H1 (cell line): ENCODE measurements around the gene CTXN1. TPM values are rescaled to one million over a fixed set of nuclear protein-coding genes. Genes with fewer than 3 reads are reported as not detected.

Experiments used
- CTCF ChIA-PET: fragments of 300-600 bp; sonication (Branson Sonifier 250); formaldehyde crosslinking; loops from one replicate; lab custom pipeline; 2021; ENCODE audit not compliant: partially characterized antibody; lab: Charles Lee
- POLR2A ChIA-PET: fragments of 300-600 bp; sonication (Branson Sonifier 250); formaldehyde crosslinking; loops from one replicate; lab custom pipeline; 2021; ENCODE audit warnings: inconsistent platforms; ENCODE audit not compliant: partially characterized antibody; lab: Charles Lee
- DNase-seq, 2 experiments: peaks; one replicate each; pipeline versions ENCODE4 v3.0.0 to v3.0.0-alpha.2; 2010 to 2022; ENCODE audit warnings: low spot score in 2 of 2, low read depth in 1 of 2, mixed read lengths in 1 of 2
- FAIRE-seq: peaks from 2 replicates; lab custom pipeline; 2011; peaks lifted over from hg19 to GRCh38; lab: Jason Lieb, UNC
- H2AFZ ChIP-seq: 2 replicates; pipeline ENCODE4 v1.8.1; 2012; ENCODE audit warnings: low read length, inconsistent platforms
- H2AK5ac ChIP-seq: 2 replicates; pipeline ENCODE4 v1.6.1; 2013; ENCODE audit warnings: low read depth, low read length
- H2BK120ac ChIP-seq: replicated peaks from 2 replicates; pipeline ENCODE3; 2013; ENCODE audit warnings: low read depth, low read length, inconsistent platforms
- H2BK12ac ChIP-seq: 2 replicates; pipeline ENCODE4 v1.6.1; 2013; ENCODE audit warnings: low read depth, low read length
- H2BK15ac ChIP-seq: 2 replicates; pipeline ENCODE4 v1.6.1; 2013; ENCODE audit warnings: low read length
- H2BK20ac ChIP-seq: 2 replicates; pipeline ENCODE4 v1.6.1; 2013; ENCODE audit warnings: low read length
- H2BK5ac ChIP-seq: 2 replicates; pipeline ENCODE4 v1.6.1; 2013; ENCODE audit warnings: low read depth, low read length
- H3K14ac ChIP-seq: 2 replicates; pipeline ENCODE4 v1.6.1; 2013; ENCODE audit warnings: inconsistent platforms; ENCODE audit not compliant: insufficient read length
- H3K18ac ChIP-seq: 2 replicates; pipeline ENCODE4 v1.6.1; 2013; ENCODE audit warnings: low read length; ENCODE audit errors: extremely low read depth
- H3K23ac ChIP-seq: 2 replicates; pipeline ENCODE4 v1.6.1; 2013; ENCODE audit warnings: inconsistent platforms; ENCODE audit not compliant: insufficient read length
- H3K23me2 ChIP-seq: 2 replicates; pipeline ENCODE4 v1.6.1; 2013; ENCODE audit warnings: low read depth, low read length
- H3K27ac ChIP-seq: 2 replicates; pipeline ENCODE4 v1.6.1; 2011; ENCODE audit warnings: low read depth, low read length, inconsistent platforms
- H3K27me3 ChIP-seq, 4 experiments: replicated peaks in 1 of 4; 1 replicate in 1 of 4; 2 replicates in 3 of 4; pipeline versions ENCODE4 v1.6.1 to v1.8.1; 2011 to 2013; ENCODE audit warnings: low read length in 3 of 4, mild to moderate bottlenecking in 3 of 4, inconsistent platforms in 2 of 4, mixed read lengths in 2 of 4, moderate library complexity in 1 of 4; ENCODE audit not compliant: control insufficient read depth in 3 of 4, insufficient read depth in 3 of 4; ENCODE audit errors: extremely low read depth in 1 of 4
- H3K36me3 ChIP-seq, 4 experiments: 2 replicates each; pipeline versions ENCODE4 v1.6.1 to v1.8.1; 2011 to 2013; ENCODE audit warnings: mild to moderate bottlenecking in 4 of 4, low read length in 3 of 4, moderate library complexity in 2 of 4, control low read depth in 1 of 4, inconsistent platforms in 1 of 4; ENCODE audit not compliant: insufficient read depth in 4 of 4, control insufficient read depth in 2 of 4
- H3K4ac ChIP-seq: replicated peaks from 2 replicates; pipeline ENCODE3; 2013; ENCODE audit warnings: low read length, low read depth, mixed read lengths, inconsistent platforms; ENCODE audit not compliant: insufficient read length
- H3K4me1 ChIP-seq, 4 experiments: replicated peaks in 1 of 4; 1 replicate in 1 of 4; 2 replicates in 3 of 4; pipeline versions ENCODE4 v1.6.1 to v1.8.1; 2011 to 2013; ENCODE audit warnings: low read length in 3 of 4, inconsistent platforms in 2 of 4, mixed read lengths in 1 of 4; ENCODE audit not compliant: insufficient read depth in 4 of 4, control insufficient read depth in 3 of 4
- H3K4me2 ChIP-seq, 2 experiments: 2 replicates each; pipeline versions ENCODE4 v1.6.1 to v1.8.1; 2011 to 2013; ENCODE audit warnings: low read depth in 2 of 2, low read length in 2 of 2, control low read depth in 1 of 2, inconsistent platforms in 1 of 2, mild to moderate bottlenecking in 1 of 2; ENCODE audit not compliant: insufficient read depth in 1 of 2
- H3K4me3 ChIP-seq, 4 experiments: fragments of 200-600, 300-600 bp in 1 of 4; sonication (generic), shearing (Covaris generic), sonication (Bioruptor Twin) in 1 of 4; 2 replicates each; pipeline versions ENCODE4 v1.5.1 to v1.8.1; 2011 to 2016; ENCODE audit warnings: low read length in 4 of 4, low read depth in 3 of 4, control low read depth in 2 of 4, inconsistent platforms in 2 of 4, mild to moderate bottlenecking in 2 of 4, mixed read lengths in 1 of 4, moderate library complexity in 1 of 4; ENCODE audit not compliant: insufficient read depth in 2 of 4; ENCODE audit errors: extremely low read depth in 1 of 4
- H3K56ac ChIP-seq: replicated peaks from 2 replicates; pipeline ENCODE3; 2013; ENCODE audit warnings: low read depth, mild to moderate bottlenecking, mixed read lengths, low read length, inconsistent platforms; ENCODE audit not compliant: insufficient read length
- H3K79me1 ChIP-seq: 2 replicates; pipeline ENCODE4 v1.6.1; 2013; ENCODE audit warnings: low read depth, low read length, control low read depth
- H3K79me2 ChIP-seq, 2 experiments: 2 replicates each; pipeline versions ENCODE4 v1.6.1 to v1.8.1; 2012 to 2013; ENCODE audit warnings: low read length in 2 of 2, mild to moderate bottlenecking in 2 of 2, inconsistent platforms in 1 of 2; ENCODE audit not compliant: insufficient read depth in 2 of 2, control insufficient read depth in 1 of 2
- H3K9ac ChIP-seq, 4 experiments: replicated peaks in 1 of 4; 1 replicate in 1 of 4; 2 replicates in 3 of 4; pipeline versions ENCODE4 v1.6.1 to v1.8.1; 2011 to 2013; ENCODE audit warnings: low read depth in 3 of 4, low read length in 3 of 4, control low read depth in 2 of 4, mild to moderate bottlenecking in 2 of 4, moderate library complexity in 2 of 4, inconsistent platforms in 1 of 4; ENCODE audit errors: extremely low read depth in 1 of 4
- H3K9me3 ChIP-seq, 2 experiments: 2 replicates each; pipeline versions ENCODE4 v1.6.1 to v1.8.1; 2012 to 2013; ENCODE audit warnings: mild to moderate bottlenecking in 2 of 2, moderate library complexity in 2 of 2, control low read depth in 1 of 2, inconsistent platforms in 1 of 2, low read depth in 1 of 2, low read length in 1 of 2, mixed read lengths in 1 of 2; ENCODE audit not compliant: insufficient read depth in 2 of 2
- H4K20me1 ChIP-seq, 2 experiments: replicated peaks in 1 of 2; 2 replicates each; pipeline versions ENCODE3 to v1.8.1; 2011 to 2013; ENCODE audit warnings: inconsistent platforms in 2 of 2, low read length in 2 of 2, mild to moderate bottlenecking in 1 of 2; ENCODE audit not compliant: insufficient read depth in 2 of 2, control insufficient read depth in 1 of 2
- H4K5ac ChIP-seq: 2 replicates; pipeline ENCODE4 v1.6.1; 2013; ENCODE audit warnings: low read length, low read depth, mixed read lengths, inconsistent platforms; ENCODE audit not compliant: insufficient read length
- H4K8ac ChIP-seq: 2 replicates; pipeline ENCODE4 v1.8.0; 2013; ENCODE audit warnings: mild to moderate bottlenecking, moderate library complexity, low read length, inconsistent platforms; ENCODE audit not compliant: insufficient read depth; ENCODE audit errors: extremely low read depth
- H4K91ac ChIP-seq: replicated peaks from 2 replicates; pipeline ENCODE3; 2013; ENCODE audit warnings: low read length, mixed read lengths, inconsistent platforms; ENCODE audit not compliant: insufficient read length
- SP1 ChIP-seq: IDR thresholded peaks from 2 replicates; pipeline ENCODE4 v1.6.1; 2011; ENCODE audit warnings: low read depth, low read length
- WGBS, 2 experiments: shearing (Covaris generic) in 1 of 2; methylation state at CpG; one replicate each; pipeline versions ENCODE4 v1.1.6 to v1.1.7; 2013 to 2015; ENCODE audit warnings: low lambda C conversion rate in 2 of 2, mixed read lengths in 2 of 2, inconsistent platforms in 1 of 2, low coverage in 1 of 2, missing lambda C conversion rate in 1 of 2; ENCODE audit not compliant: insufficient replicate concordance in 2 of 2, insufficient coverage in 1 of 2, insufficient read length in 1 of 2; ENCODE audit errors: extremely low coverage in 1 of 2, missing lambda C conversion rate in 1 of 2; 5-methylcytosine and 5-hydroxymethylcytosine counted together
- polyA plus RNA-seq, 7 experiments: library from polyadenylated mRNA; depleted of rRNA in 3 of 7; stranded (reverse) in 5 of 7; unstranded in 2 of 7; fragments of >200 nt in 5 of 7; fragments of 200-250 nt in 2 of 7; gene quantifications; 1 replicate in 5 of 7; 2 replicates in 1 of 7; 4 replicates in 1 of 7; pipeline versions ENCODE4 v1.2.1 to v1.2.3, GENCODE V29; 2011 to 2013; ENCODE audit warnings: missing spikeins in 2 of 7, mixed read lengths in 2 of 7
- total RNA-seq: library from RNA; stranded (reverse); fragmentation: NEBNext Ultra II Directional; extraction: Animal tissue kit (Norgen Biotek cat#: 25700); gene quantifications from 2 replicates; pipeline ENCODE4 v1.2.1, GENCODE V29; 2021

The CTXN1 gene
- total and polyA plus RNA-seq, 2 of the 8 experiments (the other 6 are each of a cell fraction or from before 2014, with no cell fraction given): 16.4 to 58.0 TPM

- H3K79me1 ChIP-seq: peaks cover 11% of the 10 kb centered on the region
- CTCF ChIA-PET: interaction anchor here (0.6 to 1.8 kb wide), 2 partner anchors 10 to 61 kb away, joined by 3 to 12 read pairs; no protein-coding TSS in a partner anchor
- H3K18ac ChIP-seq: no peak overlapping the region
- H2AK5ac ChIP-seq: no peak overlapping the region
- H3K4me2 ChIP-seq: no peak overlapping the region
- H3K4me3 ChIP-seq: no peak overlapping the region
- H3K4me1 ChIP-seq: peaks cover 0 to 13% (median 7%) of the 10 kb centered on the region in 4 experiments; a peak in 5 of 7 replicates
- 99% methylated on average over 17 of the region's 19 CpGs; no CpG with 5 or more reads in 1 of the 2 experiments for WGBS, 2 experiments
- no peak overlapping the region for H3K27ac ChIP-seq
- FAIRE-seq: no peak
- no peak overlapping the region for H4K5ac ChIP-seq
- peaks cover 5 to 23% (median 15%) of the 10 kb centered on the region in 4 experiments; a peak in 5 of 8 replicates for H3K36me3 ChIP-seq
- H3K4ac ChIP-seq: no peak overlapping the region
- H2BK15ac ChIP-seq: no peak overlapping the region
- peaks cover 0 to 22% of the 10 kb centered on the region in 2 experiments; a peak in 2 of 4 replicates for H3K79me2 ChIP-seq
- H4K8ac ChIP-seq: peak overlapping the region; percentile 83; the same call in 1 of the 2 replicates
- H4K20me1 ChIP-seq: peaks cover 4 to 18% of the 10 kb centered on the region in 2 experiments
- no peak overlapping the region for H3K23ac ChIP-seq
- no peak overlapping the region for H3K14ac ChIP-seq
- H3K9ac ChIP-seq: no peak overlapping the region
- H2BK12ac ChIP-seq: no peak overlapping the region
- H2BK5ac ChIP-seq: no peak overlapping the region
- H2AFZ ChIP-seq: no peak overlapping the region
- no peak overlapping the region for H2BK120ac ChIP-seq
- DNase-seq: no peak
- H3K23me2 ChIP-seq: peaks cover 13% of the 10 kb centered on the region
- no peaks in the 10 kb centered on the region for H3K9me3 ChIP-seq
- H4K91ac ChIP-seq: no peak overlapping the region
- H2BK20ac ChIP-seq: no peak overlapping the region
- TF ChIP-seq SP1: no peak
- TF ChIP-seq, all 59 proteins: peak for 0
- H3K56ac ChIP-seq: no peak overlapping the region
- H3K27me3 ChIP-seq: no peaks in the 10 kb centered on the region
- POLR2A ChIA-PET: no interaction called here
Measured at GRCh38 chr19:7907122-7907521, 18.8 kb downstream of the CTXN1 start.
